OCI-LY1 (cell line): Measurements from ENCODE around the gene ST8SIA1.

ENCODE experiments used
- H2AFZ ChIP-seq: fragments of 200-600 bp; sonication (generic), shearing (Covaris generic); 2 replicates; pipeline ENCODE4 v1.6.0; 2014; ENCODE audit warnings: antibody characterized with exemption, mild to moderate bottlenecking, low read length
- H3F3A ChIP-seq: fragments of 200-600 bp; sonication (generic), shearing (Covaris generic); 2 replicates; pipeline ENCODE4 v1.6.0; 2014; ENCODE audit warnings: mild to moderate bottlenecking, antibody characterized with exemption, low read length, moderate library complexity; ENCODE audit not compliant: insufficient read depth
- H3K27ac ChIP-seq: fragments of 200-600 bp; sonication (generic); 2 replicates; pipeline ENCODE4 v1.5.1; 2014; ENCODE audit warnings: low read length, mixed run types, mild to moderate bottlenecking, low read depth; ENCODE audit not compliant: poor library complexity, severe bottlenecking
- H3K27me3 ChIP-seq: fragments of 200-600 bp; sonication (generic); 2 replicates; pipeline ENCODE4 v1.6.0; 2014; ENCODE audit warnings: antibody characterized with exemption, mild to moderate bottlenecking, low read length, moderate library complexity; ENCODE audit not compliant: insufficient read depth
- H3K36me3 ChIP-seq: fragments of 200-600 bp; sonication (generic); 2 replicates; pipeline ENCODE4 v1.6.1; 2014; ENCODE audit warnings: mild to moderate bottlenecking, antibody characterized with exemption, low read length, moderate library complexity, mixed read lengths; ENCODE audit not compliant: insufficient read depth
- H3K4me1 ChIP-seq: fragments of 200-600 bp; sonication (generic); 2 replicates; pipeline ENCODE4 v1.5.1; 2014; ENCODE audit warnings: mild to moderate bottlenecking, low read length, moderate library complexity; ENCODE audit not compliant: insufficient read depth, severe bottlenecking
- H3K4me2 ChIP-seq: fragments of 200-600 bp; sonication (generic), shearing (Covaris generic); 2 replicates; pipeline ENCODE4 v1.6.1; 2014; ENCODE audit warnings: low read length
- H3K4me3 ChIP-seq: fragments of 200-600 bp; sonication (generic); 2 replicates; pipeline ENCODE4 v1.5.1; 2014; ENCODE audit warnings: low read length, low read depth, mild to moderate bottlenecking, mixed read lengths; ENCODE audit not compliant: poor library complexity, severe bottlenecking
- H3K79me2 ChIP-seq: fragments of 200-600 bp; shearing (Covaris generic); 2 replicates; pipeline ENCODE4 v1.6.1; 2016; ENCODE audit warnings: mixed run types, low read length, mixed read lengths; ENCODE audit not compliant: insufficient read depth
- H3K9ac ChIP-seq: fragments of 200-600 bp; sonication (generic), shearing (Covaris generic); 2 replicates; pipeline ENCODE4 v1.6.1; 2014; ENCODE audit warnings: mild to moderate bottlenecking, low read length, mixed read lengths
- H3K9me2 ChIP-seq: fragments of 200-600 bp; sonication (generic), shearing (Covaris generic); 2 replicates; pipeline ENCODE4 v1.6.1; 2014; ENCODE audit warnings: low read depth, mild to moderate bottlenecking, low read length, mixed read lengths
- H3K9me3 ChIP-seq: fragments of 200-600 bp; shearing (Covaris generic); 2 replicates; pipeline ENCODE4 v1.6.1; 2014; ENCODE audit warnings: low read length, mixed read lengths
- H4K20me1 ChIP-seq: fragments of 200-600 bp; sonication (generic), shearing (Covaris generic); 2 replicates; pipeline ENCODE4 v1.6.0; 2016; ENCODE audit warnings: mild to moderate bottlenecking, low read length; ENCODE audit not compliant: insufficient read depth
- EZH2 ChIP-seq: fragments of 200-600 bp; sonication (generic), shearing (Covaris generic); IDR thresholded peaks from 2 replicates; pipeline ENCODE4 v1.8.0; 2017; ENCODE audit warnings: borderline replicate concordance, mixed run types, mild to moderate bottlenecking, antibody characterized with exemption, low read length, moderate library complexity, mixed read lengths
- TF ChIP-seq, protein P1 (sequence below): fragments of 200-600 bp; sonication (generic), shearing (Covaris generic); IDR thresholded peaks from 2 replicates; pipeline ENCODE4 v1.5.1; 2017; ENCODE audit warnings: mild to moderate bottlenecking, antibody characterized with exemption, low read length, moderate library complexity, mixed read lengths

Gene ST8SIA1

GRCh38 chr12:22374508-22374907, 40.0 kb upstream of the ST8SIA1 start:
- Histone ChIP-seq H3K9ac (no peak overlapping the region), H3F3A (no peaks in the 10 kb centered on the region), H4K20me1 (no peaks in the 10 kb centered on the region), H3K4me3 (no peak overlapping the region), H3K27me3 (no peaks in the 10 kb centered on the region), H2AFZ (no peak overlapping the region), H3K9me2 (no peaks in the 10 kb centered on the region), H3K4me2 (no peak overlapping the region), H3K79me2 (no peaks in the 10 kb centered on the region), H3K4me1 (no peaks in the 10 kb centered on the region), H3K9me3 (no peaks in the 10 kb centered on the region), H3K36me3 (no peaks in the 10 kb centered on the region), H3K27ac (no peak overlapping the region)
- no peak for TF ChIP-seq EZH2
- TF ChIP-seq, protein P1, sequence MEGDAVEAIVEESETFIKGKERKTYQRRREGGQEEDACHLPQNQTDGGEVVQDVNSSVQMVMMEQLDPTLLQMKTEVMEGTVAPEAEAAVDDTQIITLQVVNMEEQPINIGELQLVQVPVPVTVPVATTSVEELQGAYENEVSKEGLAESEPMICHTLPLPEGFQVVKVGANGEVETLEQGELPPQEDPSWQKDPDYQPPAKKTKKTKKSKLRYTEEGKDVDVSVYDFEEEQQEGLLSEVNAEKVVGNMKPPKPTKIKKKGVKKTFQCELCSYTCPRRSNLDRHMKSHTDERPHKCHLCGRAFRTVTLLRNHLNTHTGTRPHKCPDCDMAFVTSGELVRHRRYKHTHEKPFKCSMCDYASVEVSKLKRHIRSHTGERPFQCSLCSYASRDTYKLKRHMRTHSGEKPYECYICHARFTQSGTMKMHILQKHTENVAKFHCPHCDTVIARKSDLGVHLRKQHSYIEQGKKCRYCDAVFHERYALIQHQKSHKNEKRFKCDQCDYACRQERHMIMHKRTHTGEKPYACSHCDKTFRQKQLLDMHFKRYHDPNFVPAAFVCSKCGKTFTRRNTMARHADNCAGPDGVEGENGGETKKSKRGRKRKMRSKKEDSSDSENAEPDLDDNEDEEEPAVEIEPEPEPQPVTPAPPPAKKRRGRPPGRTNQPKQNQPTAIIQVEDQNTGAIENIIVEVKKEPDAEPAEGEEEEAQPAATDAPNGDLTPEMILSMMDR, result no peak

DNA sequence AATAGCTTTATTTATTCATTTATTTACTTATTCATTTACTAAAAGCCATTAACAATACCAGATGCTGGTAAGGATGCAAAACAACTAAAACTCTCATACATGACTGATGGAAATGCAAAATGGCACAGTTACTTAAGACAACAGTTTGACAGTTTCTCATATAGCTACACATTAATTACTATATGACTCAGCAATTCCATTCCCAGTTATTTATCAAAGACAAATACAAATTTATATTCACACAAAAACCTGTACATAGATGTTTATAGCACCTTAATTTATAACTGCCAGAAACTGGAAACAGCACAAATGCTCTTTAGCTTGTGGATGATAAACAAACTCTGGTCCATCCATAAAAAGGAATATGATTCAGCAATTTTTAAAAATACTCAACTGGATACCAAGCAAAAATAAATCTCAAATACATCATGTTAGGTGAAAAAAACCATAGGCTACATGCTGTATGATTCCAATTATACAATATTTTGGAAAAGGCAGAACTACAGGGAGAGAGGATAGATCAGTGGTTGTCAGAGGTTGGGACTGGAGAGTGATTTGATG, 37.9 kb upstream of the ST8SIA1 start:
- Histone ChIP-seq H3K36me3 (no peaks in the 10 kb centered on the region), H3K79me2 (no peaks in the 10 kb centered on the region), H3K9me2 (no peaks in the 10 kb centered on the region), H3K4me3 (no peak overlapping the region), H3K4me1 (no peaks in the 10 kb centered on the region), H3K9me3 (no peaks in the 10 kb centered on the region), H3K27ac (no peak overlapping the region), H3K9ac (no peak overlapping the region), H4K20me1 (no peaks in the 10 kb centered on the region), H3K4me2 (no peak overlapping the region), H3F3A (no peaks in the 10 kb centered on the region), H3K27me3 (no peaks in the 10 kb centered on the region), H2AFZ (no peak overlapping the region)
- TF ChIP-seq EZH2, result no peak
- TF ChIP-seq, protein P1, result no peak

DNA sequence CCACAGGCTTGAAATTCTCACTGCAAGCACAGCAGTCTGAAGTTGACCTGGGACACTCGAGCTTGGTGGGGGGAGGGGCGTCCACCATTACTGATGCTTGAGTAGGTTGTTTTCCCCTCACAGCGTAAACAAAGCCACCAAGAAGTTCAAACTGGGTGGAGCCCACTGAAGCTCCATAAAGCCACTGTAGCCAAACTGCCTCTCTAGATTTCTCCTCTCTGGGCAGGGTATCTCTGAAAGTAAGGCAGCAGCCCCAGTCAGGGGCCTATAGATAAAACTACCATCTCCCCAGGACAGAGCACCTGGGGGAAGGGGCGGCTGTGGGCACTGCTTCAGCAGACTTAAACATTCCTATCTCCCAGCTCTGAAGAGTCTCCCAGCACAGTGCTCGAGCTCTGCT, 31.7 kb upstream of the ST8SIA1 start:
- no peaks in the 10 kb centered on the region for H3K9me3 ChIP-seq
- H3K36me3 ChIP-seq, result no peaks in the 10 kb centered on the region
- no peak overlapping the region for H3K27ac ChIP-seq
- H3K79me2 ChIP-seq, result no peaks in the 10 kb centered on the region
- no peak overlapping the region for H3K9ac ChIP-seq
- no peak overlapping the region for H3K4me2 ChIP-seq
- no peaks in the 10 kb centered on the region for H3K4me1 ChIP-seq
- H3K27me3 ChIP-seq, result no peaks in the 10 kb centered on the region
- no peak overlapping the region for H2AFZ ChIP-seq
- no peaks in the 10 kb centered on the region for H3F3A ChIP-seq
- no peaks in the 10 kb centered on the region for H4K20me1 ChIP-seq
- no peak for TF ChIP-seq EZH2
- TF ChIP-seq, protein P1, result no peak
- no peaks in the 10 kb centered on the region for H3K9me2 ChIP-seq
- no peak overlapping the region for H3K4me3 ChIP-seq
